Amniotic stem cell (primary cell): Measurements from ENCODE around the gene USP54.
A peak's percentile ranks its signal among the peaks of the same experiment; 100 is the strongest.
"Not testable (repeated sequence)": the region's sequence is repeated elsewhere in the genome, so short reads cannot be mapped to it uniquely, and the experiment has no call there.

Source experiments
- DNase-seq: peaks from one replicate; lab custom pipeline; 2025; lab: John Stamatoyannopoulos, UW

USP54 gene

GRCh38 chr10:73586583-73586984 is 4.6 kb downstream of the USP54 start:
- DNase-seq = peak; percentile 10

- no peak for DNase-seq
These were observed 5.8 kb downstream of the USP54 start for GRCh38 chr10:73585327-73585726.

- DNase-seq = no peak
These were observed 6.4 kb downstream of the USP54 start for GRCh38 chr10:73584737-73585136.

- no peak for DNase-seq
These were observed 9.2 kb downstream of the USP54 start for GRCh38 chr10:73581918-73582317.

- DNase-seq = not testable (repeated sequence)
These were observed 12.2 kb downstream of the USP54 start for GRCh38 chr10:73578927-73579326.

GRCh38 chr10:73577788-73578187 is 13.4 kb downstream of the USP54 start:
- no peak for DNase-seq

- no peak for DNase-seq
These were observed 14.1 kb downstream of the USP54 start for GRCh38 chr10:73576890-73577591.

GRCh38 chr10:73576178-73576889 is 14.8 kb downstream of the USP54 start:
- no peak for DNase-seq

- not testable (repeated sequence) for DNase-seq
These were observed 24.1 kb downstream of the USP54 start for GRCh38 chr10:73567025-73567424.

- no peak for DNase-seq
These were observed 29.9 kb downstream of the USP54 start for GRCh38 chr10:73561192-73561591.

- DNase-seq = no peak
These were observed 31.6 kb downstream of the USP54 start for GRCh38 chr10:73559590-73559989.

- DNase-seq = no peak
These were observed 34.3 kb downstream of the USP54 start for GRCh38 chr10:73556855-73557254.

- no peak for DNase-seq
These were observed 36.4 kb downstream of the USP54 start for GRCh38 chr10:73554721-73555120.

- no peak for DNase-seq
These were observed 37.4 kb downstream of the USP54 start for GRCh38 chr10:73553761-73554160.

GRCh38 chr10:73552819-73553715 is 38.1 kb downstream of the USP54 start:
- DNase-seq = no peak

GRCh38 chr10:73551515-73551914 is 39.6 kb downstream of the USP54 start:
- DNase-seq = no peak

- no peak for DNase-seq
These were observed 45.8 kb downstream of the USP54 start for GRCh38 chr10:73545357-73545756.

GRCh38 chr10:73537709-73538108 is 53.4 kb downstream of the USP54 start:
- no peak for DNase-seq

- no peak for DNase-seq
These were observed 53.9 kb downstream of the USP54 start for GRCh38 chr10:73537288-73537687.

- DNase-seq = no peak
These were observed 56.3 kb downstream of the USP54 start for GRCh38 chr10:73534857-73535256.

GRCh38 chr10:73529089-73529832 is 61.9 kb downstream of the USP54 start:
- peak; percentile 82 for DNase-seq

- DNase-seq = no peak
These were observed 68.9 kb downstream of the USP54 start for GRCh38 chr10:73522263-73522662.
